ENCODE results near the gene SEC31B.

Gene SEC31B

GRCh38 chr10:100544950-100545349 lies 25.3 kb upstream of the SEC31B start:
- H3K9me3 Mint-ChIP-seq: no peaks in the 10 kb centered on the region
- no peak overlapping the region for H3K27ac Mint-ChIP-seq
- H3K4me1 Mint-ChIP-seq: no peaks in the 10 kb centered on the region
- ATAC-seq (no peak), DNase-seq (no peak)
- no peaks in the 10 kb centered on the region for H3K27me3 Mint-ChIP-seq
- no peak overlapping the region for H3K4me3 Mint-ChIP-seq
- peaks cover 45% of the 10 kb centered on the region for H3K36me3 Mint-ChIP-seq (ENCODE audit: low read depth)

- H3K4me3 Mint-ChIP-seq: no peak overlapping the region
- H3K27me3 Mint-ChIP-seq: no peaks in the 10 kb centered on the region
- ATAC-seq (no peak), DNase-seq (no peak)
- no peak overlapping the region for H3K27ac Mint-ChIP-seq
- peaks cover 6% of the 10 kb centered on the region for H3K4me1 Mint-ChIP-seq
- H3K9me3 Mint-ChIP-seq: no peaks in the 10 kb centered on the region
- peaks cover 29% of the 10 kb centered on the region for H3K36me3 Mint-ChIP-seq (ENCODE audit: low read depth)
Observed at GRCh38 chr10:100537475-100537874, 17.8 kb upstream of the SEC31B start.

- H3K4me3 Mint-ChIP-seq: no peak within 1 kb of the TSS
- no peaks in the 10 kb centered on the region for H3K9me3 Mint-ChIP-seq
- ATAC-seq (peak; percentile 99), DNase-seq (peak; percentile 85)
- H3K27me3 Mint-ChIP-seq: no peaks in the 10 kb centered on the region
- H3K27ac Mint-ChIP-seq: no peak within 1 kb of the TSS
- peaks cover 15% of the 10 kb centered on the region for H3K4me1 Mint-ChIP-seq
- peaks cover 24% of the 10 kb centered on the region for H3K36me3 Mint-ChIP-seq (ENCODE audit: low read depth)
Observed at GRCh38 chr10:100535715-100536353, 16.2 kb upstream of the SEC31B start, which contains the start of gene HIF1AN. Gene HIF1AN, plus strand, starts transcription at chr10:100535943. Its CDS starts 16 bp downstream, at chr10:100535959.

GRCh38 chr10:100535338-100535714 lies 15.7 kb upstream of the SEC31B start:
- Mint-ChIP-seq H3K36me3 (ENCODE audit: low read depth) (peaks cover 19% of the 10 kb centered on the region), H3K4me3 (no peak overlapping the region), H3K27ac (no peak overlapping the region), H3K4me1 (peaks cover 17% of the 10 kb centered on the region), H3K9me3 (no peaks in the 10 kb centered on the region), H3K27me3 (no peaks in the 10 kb centered on the region)
- DNase-seq (no peak), ATAC-seq (peak; percentile 6)

- ATAC-seq: no peak
- Mint-ChIP-seq H3K36me3 (ENCODE audit: low read depth) (peaks cover 18% of the 10 kb centered on the region), H3K4me3 (no peak overlapping the region), H3K27ac (no peak overlapping the region), H3K9me3 (no peaks in the 10 kb centered on the region), H3K4me1 (peaks cover 23% of the 10 kb centered on the region), H3K27me3 (no peaks in the 10 kb centered on the region)
- DNase-seq: no peak
Observed at GRCh38 chr10:100534726-100535125, 15.1 kb upstream of the SEC31B start.

- Mint-ChIP-seq H3K4me3 (no peak overlapping the region), H3K4me1 (peaks cover 38% of the 10 kb centered on the region), H3K27me3 (no peaks in the 10 kb centered on the region), H3K9me3 (no peaks in the 10 kb centered on the region), H3K36me3 (ENCODE audit: low read depth) (peaks cover 16% of the 10 kb centered on the region), H3K27ac (no peak overlapping the region)
- DNase-seq (no peak), ATAC-seq (peak; percentile 4)
Observed at GRCh38 chr10:100531761-100532160, 12.1 kb upstream of the SEC31B start.

- DNase-seq (peak; percentile 91), ATAC-seq (peak; percentile 71)
- peak within 1 kb of the TSS; percentile 88 for H3K4me3 Mint-ChIP-seq
- no peaks in the 10 kb centered on the region for H3K27me3 Mint-ChIP-seq
- peak within 1 kb of the TSS; percentile 91 for H3K27ac Mint-ChIP-seq
- peaks cover 48% of the 10 kb centered on the region for H3K4me1 Mint-ChIP-seq
- H3K36me3 Mint-ChIP-seq (ENCODE audit: low read depth): peaks cover 33% of the 10 kb centered on the region
- H3K9me3 Mint-ChIP-seq: no peaks in the 10 kb centered on the region
Observed at GRCh38 chr10:100529475-100530298, 10.0 kb upstream of the SEC31B start, which contains the start of gene NDUFB8. Gene NDUFB8, minus strand, starts transcription at chr10:100529871. Its CDS starts 20 bp downstream, at chr10:100529851.

GRCh38 chr10:100528921-100529474 lies 9.3 kb upstream of the SEC31B start:
- Mint-ChIP-seq H3K4me3 (peak overlapping the region; percentile 88), H3K4me1 (peaks cover 45% of the 10 kb centered on the region), H3K36me3 (ENCODE audit: low read depth) (peaks cover 36% of the 10 kb centered on the region), H3K27ac (peak overlapping the region; percentile 91), H3K27me3 (no peaks in the 10 kb centered on the region), H3K9me3 (no peaks in the 10 kb centered on the region)
- DNase-seq: no peak
- no peak for ATAC-seq

- ATAC-seq (peak; percentile 60), DNase-seq (no peak)
- Mint-ChIP-seq H3K27me3 (no peaks in the 10 kb centered on the region), H3K36me3 (ENCODE audit: low read depth) (peaks cover 42% of the 10 kb centered on the region), H3K4me1 (peaks cover 45% of the 10 kb centered on the region), H3K4me3 (peak overlapping the region; percentile 88), H3K27ac (peak overlapping the region; percentile 91), H3K9me3 (no peaks in the 10 kb centered on the region)
Observed at GRCh38 chr10:100528123-100528886, 8.6 kb upstream of the SEC31B start.

GRCh38 chr10:100524638-100525037 lies 5.0 kb upstream of the SEC31B start:
- no peaks in the 10 kb centered on the region for H3K27me3 Mint-ChIP-seq
- H3K4me3 Mint-ChIP-seq: no peak overlapping the region
- peaks cover 46% of the 10 kb centered on the region for H3K36me3 Mint-ChIP-seq (ENCODE audit: low read depth)
- H3K4me1 Mint-ChIP-seq: peaks cover 28% of the 10 kb centered on the region
- H3K9me3 Mint-ChIP-seq: no peaks in the 10 kb centered on the region
- no peak overlapping the region for H3K27ac Mint-ChIP-seq
- DNase-seq: no peak
- ATAC-seq: no peak

- H3K4me3 Mint-ChIP-seq: no peak overlapping the region
- H3K4me1 Mint-ChIP-seq: peaks cover 28% of the 10 kb centered on the region
- H3K27ac Mint-ChIP-seq: no peak overlapping the region
- H3K9me3 Mint-ChIP-seq: no peaks in the 10 kb centered on the region
- ATAC-seq (no peak), DNase-seq (no peak)
- H3K36me3 Mint-ChIP-seq (ENCODE audit: low read depth): peaks cover 41% of the 10 kb centered on the region
- H3K27me3 Mint-ChIP-seq: no peaks in the 10 kb centered on the region
Observed at GRCh38 chr10:100524206-100524605, 4.5 kb upstream of the SEC31B start.

- no peaks in the 10 kb centered on the region for H3K27me3 Mint-ChIP-seq
- ATAC-seq (no peak), DNase-seq (no peak)
- H3K9me3 Mint-ChIP-seq: no peaks in the 10 kb centered on the region
- no peak overlapping the region for H3K27ac Mint-ChIP-seq
- H3K4me1 Mint-ChIP-seq: peaks cover 29% of the 10 kb centered on the region
- H3K4me3 Mint-ChIP-seq: no peak overlapping the region
- peaks cover 33% of the 10 kb centered on the region for H3K36me3 Mint-ChIP-seq (ENCODE audit: low read depth)
Observed at GRCh38 chr10:100522945-100523344, 3.3 kb upstream of the SEC31B start.

- ATAC-seq: no peak
- DNase-seq: no peak
- H3K27ac Mint-ChIP-seq: no peak overlapping the region
- peaks cover 33% of the 10 kb centered on the region for H3K36me3 Mint-ChIP-seq (ENCODE audit: low read depth)
- H3K27me3 Mint-ChIP-seq: no peaks in the 10 kb centered on the region
- no peak overlapping the region for H3K4me3 Mint-ChIP-seq
- H3K9me3 Mint-ChIP-seq: no peaks in the 10 kb centered on the region
- H3K4me1 Mint-ChIP-seq: peaks cover 24% of the 10 kb centered on the region
Observed at GRCh38 chr10:100522107-100522801, 2.6 kb upstream of the SEC31B start.

GRCh38 chr10:100520811-100521210 lies 1.1 kb upstream of the SEC31B start:
- ATAC-seq (no peak), DNase-seq (no peak)
- H3K4me1 Mint-ChIP-seq: peaks cover 12% of the 10 kb centered on the region
- no peaks in the 10 kb centered on the region for H3K9me3 Mint-ChIP-seq
- H3K27me3 Mint-ChIP-seq: no peaks in the 10 kb centered on the region
- H3K36me3 Mint-ChIP-seq (ENCODE audit: low read depth): peaks cover 25% of the 10 kb centered on the region
- H3K4me3 Mint-ChIP-seq: no peak overlapping the region
- H3K27ac Mint-ChIP-seq: no peak overlapping the region

All from activated naive CD8-positive, alpha-beta T cell treated with anti-CD3 and anti-CD28 coated beads, Interleukin-2, amount 50 U/mL, for 24 hours (primary cell).